Loucy (cell line): ENCODE results near the gene SOBP.

Experiments
- H2AFZ ChIP-seq: fragments of 200-600 bp; sonication (generic); 2 replicates; pipeline ENCODE4 v1.6.0; 2016; ENCODE audit warnings: antibody characterized with exemption, mild to moderate bottlenecking, low read length, moderate library complexity
- H3F3A ChIP-seq: fragments of 200-600 bp; 2 replicates; pipeline ENCODE4 v1.6.0; 2016; ENCODE audit warnings: antibody characterized with exemption, low read depth, mild to moderate bottlenecking
- H3K27me3 ChIP-seq: fragments of 200-600 bp; sonication (generic); 2 replicates; pipeline ENCODE4 v1.6.1; 2014; ENCODE audit warnings: low read length, mild to moderate bottlenecking; ENCODE audit not compliant: insufficient read depth, poor library complexity, severe bottlenecking
- H3K36me3 ChIP-seq: fragments of 200-600 bp; sonication (generic); 2 replicates; pipeline ENCODE4 v1.6.1; 2016; ENCODE audit warnings: low read length; ENCODE audit not compliant: insufficient read depth
- H3K4me1 ChIP-seq: fragments of 200-600 bp; sonication (generic); 2 replicates; pipeline ENCODE4 v1.5.1; 2014; ENCODE audit warnings: low read length, mild to moderate bottlenecking; ENCODE audit not compliant: insufficient read depth, poor library complexity, severe bottlenecking
- H3K4me2 ChIP-seq: fragments of 200-600 bp; sonication (generic); 2 replicates; pipeline ENCODE4 v1.6.0; 2014; ENCODE audit warnings: antibody characterized with exemption, low read length, low read depth, mild to moderate bottlenecking; ENCODE audit not compliant: poor library complexity, severe bottlenecking
- H3K4me3 ChIP-seq: fragments of 200-600 bp; sonication (generic); 2 replicates; pipeline ENCODE4 v1.5.1; 2014; ENCODE audit warnings: low read length, mild to moderate bottlenecking, mixed read lengths; ENCODE audit not compliant: poor library complexity, severe bottlenecking
- H3K79me2 ChIP-seq: fragments of 200-600 bp; sonication (generic); 2 replicates; pipeline ENCODE4 v1.6.1; 2014; ENCODE audit warnings: low read length; ENCODE audit not compliant: insufficient read depth
- H3K9ac ChIP-seq: fragments of 200-600 bp; sonication (generic); 2 replicates; pipeline ENCODE4 v1.6.0; 2014; ENCODE audit warnings: mild to moderate bottlenecking, low read depth, low read length, moderate library complexity; ENCODE audit not compliant: poor library complexity, severe bottlenecking
- H3K9me2 ChIP-seq: fragments of 200-600 bp; sonication (generic); replicated peaks from 2 replicates; pipeline ENCODE4 v1.6.1; 2016; ENCODE audit warnings: low read depth, low read length, mixed read lengths
- H3K9me3 ChIP-seq: fragments of 200-600 bp; sonication (generic); 2 replicates; pipeline ENCODE4 v1.6.1; 2014; ENCODE audit warnings: mild to moderate bottlenecking, antibody characterized with exemption, low read length, low read depth; ENCODE audit not compliant: insufficient read depth
- H4K20me1 ChIP-seq: fragments of 200-600 bp; sonication (generic); 2 replicates; pipeline ENCODE4 v1.6.0; 2014; ENCODE audit warnings: antibody characterized with exemption, low read length, mild to moderate bottlenecking; ENCODE audit not compliant: insufficient read depth, poor library complexity, severe bottlenecking
- CTCF ChIP-seq: fragments of 200-600 bp; sonication (generic); conservative IDR thresholded peaks from 2 replicates; pipeline ENCODE4 v1.5.1; 2014; ENCODE audit warnings: mild to moderate bottlenecking, antibody characterized with exemption, low read length
- EZH2phosphoT487 ChIP-seq: fragments of 200-600 bp; IDR thresholded peaks from 2 replicates; pipeline ENCODE4 v1.6.1; 2018; ENCODE audit warnings: antibody characterized with exemption, mild to moderate bottlenecking, moderate library complexity, borderline replicate concordance

The SOBP gene

GRCh38 chr6:107459283-107460082 lies 30.4 kb upstream of the SOBP start, which contains the start of gene PDSS2:
Gene PDSS2, minus strand, starts transcription at chr6:107459564. Its CDS starts 279 bp downstream, at chr6:107459285.
- Histone ChIP-seq H3K27me3 (no peaks in the 10 kb centered on the region), H4K20me1 (peaks cover 3% of the 10 kb centered on the region), H3K4me2 (peak within 1 kb of the TSS; percentile 97), H3K4me1 (peaks cover 39% of the 10 kb centered on the region), H3K9ac (peak within 1 kb of the TSS; percentile 92), H3K79me2 (peaks cover 34% of the 10 kb centered on the region), H3K4me3 (peak within 1 kb of the TSS; percentile 98), H3F3A (peaks cover 7% of the 10 kb centered on the region; the same call in 1 of the 2 replicates), H3K9me3 (no peaks in the 10 kb centered on the region), H2AFZ (peak within 1 kb of the TSS; percentile 97), H3K36me3 (no peaks in the 10 kb centered on the region), H3K9me2 (no peaks in the 10 kb centered on the region)
- TF ChIP-seq EZH2phosphoT487 (no peak), CTCF (peak; percentile 66)

- peak overlapping the region; percentile 97 for H2AFZ ChIP-seq
- H3F3A ChIP-seq: peaks cover 7% of the 10 kb centered on the region; the same call in 1 of the 2 replicates
- TF ChIP-seq EZH2phosphoT487: no peak
- no peak for TF ChIP-seq CTCF
- H3K79me2 ChIP-seq: peaks cover 27% of the 10 kb centered on the region
- H3K9ac ChIP-seq: peak overlapping the region; percentile 92
- no peaks in the 10 kb centered on the region for H3K9me2 ChIP-seq
- H3K4me3 ChIP-seq: peak overlapping the region; percentile 98
- peaks cover 34% of the 10 kb centered on the region for H3K4me1 ChIP-seq
- peaks cover 3% of the 10 kb centered on the region for H4K20me1 ChIP-seq
- no peaks in the 10 kb centered on the region for H3K27me3 ChIP-seq
- no peaks in the 10 kb centered on the region for H3K36me3 ChIP-seq
- H3K4me2 ChIP-seq: peak overlapping the region; percentile 97
- H3K9me3 ChIP-seq: no peaks in the 10 kb centered on the region
Measured at GRCh38 chr6:107460083-107460631, 29.8 kb upstream of the SOBP start.

GRCh38 chr6:107466062-107466461 lies 23.9 kb upstream of the SOBP start:
- Histone ChIP-seq H3K9me3 (no peaks in the 10 kb centered on the region), H3K27me3 (no peaks in the 10 kb centered on the region), H3K9ac (no peak overlapping the region), H3K36me3 (no peaks in the 10 kb centered on the region), H3K4me1 (no peaks in the 10 kb centered on the region), H3K9me2 (no peaks in the 10 kb centered on the region), H3K4me3 (no peak overlapping the region), H3F3A (peaks cover 4% of the 10 kb centered on the region; the same call in 1 of the 2 replicates), H4K20me1 (no peaks in the 10 kb centered on the region), H3K79me2 (no peaks in the 10 kb centered on the region), H3K4me2 (no peak overlapping the region), H2AFZ (no peak overlapping the region)
- TF ChIP-seq EZH2phosphoT487 (no peak), CTCF (no peak)
